MCF 10A (cell line): ENCODE measurements around the gene SCARB1. TPM values are rescaled to one million over a fixed set of nuclear protein-coding genes. Genes with fewer than 3 reads are reported as not detected.

Experiments used
- BruUV-seq: library from RNA; stranded (reverse); fragments of 400-500 nt; replicated peaks from 2 replicates; lab custom pipeline; 2021; lab: Mats Ljungman, UMichigan
- CTCF ChIA-PET: fragments of 300-600 bp; sonication (Branson Sonifier 250); formaldehyde crosslinking; extraction: SDS; loops from one replicate; lab custom pipeline; 2021; ENCODE audit warnings: antibody characterized with exemption, inconsistent platforms; lab: Yijun Ruan, JAX
- POLR2A ChIA-PET: fragments of 300-600, 350-650 bp; sonication (Branson Sonifier 250); formaldehyde crosslinking; extraction: SDS; loops from one replicate; lab custom pipeline; 2020; ENCODE audit warnings: antibody characterized with exemption, inconsistent platforms; lab: Yijun Ruan, JAX
- DNase-seq: peaks from one replicate; pipeline ENCODE4 v3.0.0-alpha.2; 2018; ENCODE audit not compliant: unreplicated experiment
- H3K27ac Mint-ChIP-seq: one replicate; pipeline ENCODE4 v1.8.0; 2022; ENCODE audit warnings: mild to moderate bottlenecking, low read depth, mixed read lengths; ENCODE audit not compliant: unreplicated experiment
- H3K27me3 Mint-ChIP-seq: one replicate; pipeline ENCODE4 v1.8.0; 2022; ENCODE audit warnings: mixed read lengths; ENCODE audit not compliant: insufficient read depth, unreplicated experiment
- H3K36me3 Mint-ChIP-seq: one replicate; pipeline ENCODE4 v1.8.0; 2022; ENCODE audit warnings: mild to moderate bottlenecking, moderate library complexity, mixed read lengths; ENCODE audit not compliant: insufficient read depth, unreplicated experiment
- H3K4me1 Mint-ChIP-seq: one replicate; pipeline ENCODE4 v1.8.0; 2022; ENCODE audit warnings: mixed read lengths; ENCODE audit not compliant: insufficient read depth, unreplicated experiment
- H3K4me3 Mint-ChIP-seq: one replicate; pipeline ENCODE4 v1.8.0; 2022; ENCODE audit warnings: mild to moderate bottlenecking, moderate library complexity, mixed read lengths; ENCODE audit not compliant: unreplicated experiment
- H3K9me3 Mint-ChIP-seq: one replicate; pipeline ENCODE4 v1.8.0; 2022; ENCODE audit warnings: mixed read lengths; ENCODE audit not compliant: unreplicated experiment
- intact Hi-C: fragments of 100-400 bp; cut with micrococcal nuclease; formaldehyde crosslinking; loops from 2 replicates; pipeline ENCODE4 v1.14.1; 2022
- total RNA-seq: library from RNA; stranded (reverse); gene quantifications from 2 replicates; pipeline ENCODE4 v1.2.3, GENCODE V29; 2022
- TF ChIP-seq, protein P1 (sequence below): fragments of 200-600 bp; IDR thresholded peaks from one replicate; pipeline ENCODE4 v1.8.0; 2022; ENCODE audit warnings: antibody characterized with exemption, mild to moderate bottlenecking; ENCODE audit not compliant: unreplicated experiment

Gene SCARB1
- total RNA-seq, 1 experiment from 2014 or later: 71.0 TPM

DNA sequence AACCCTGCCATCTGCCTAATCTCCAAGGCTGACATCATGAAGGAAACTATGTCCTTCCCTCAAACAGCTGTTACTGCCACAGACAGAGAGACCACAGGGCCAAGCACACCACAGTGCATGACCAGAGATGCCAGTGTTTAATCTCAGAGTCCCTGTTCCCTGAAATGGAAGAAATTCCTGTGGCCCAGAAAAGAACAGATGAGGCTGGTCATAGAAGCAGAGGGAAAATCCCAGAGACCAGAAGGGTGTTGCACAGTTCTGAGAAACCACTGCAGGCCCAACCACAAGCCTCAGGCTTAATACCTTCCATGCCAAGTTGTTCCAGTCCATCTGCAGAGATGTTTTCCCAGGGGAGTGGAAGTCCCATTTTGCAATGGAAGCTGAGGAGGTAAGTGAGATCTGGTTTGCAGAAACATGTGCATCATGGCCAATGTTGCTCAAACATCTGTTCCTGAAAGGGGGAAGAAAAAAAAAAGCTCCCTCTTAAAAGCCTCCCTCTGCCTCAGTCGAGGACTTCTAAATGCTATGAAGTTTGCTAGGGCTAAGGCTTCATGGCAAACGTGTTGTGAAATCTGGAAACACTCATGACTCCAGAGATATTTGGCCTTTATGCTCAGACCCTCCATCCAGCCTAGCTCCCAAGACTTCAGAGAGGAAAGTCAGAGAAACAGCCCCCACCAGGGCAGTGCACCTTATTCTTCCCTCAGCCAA is 98.6 kb downstream of the SCARB1 start:
- peak; percentile 82 for DNase-seq
- Mint-ChIP-seq H3K4me1 (peaks cover 14% of the 10 kb centered on the region), H3K27ac (peak overlapping the region; percentile 79), H3K4me3 (no peak overlapping the region), H3K9me3 (no peaks in the 10 kb centered on the region), H3K36me3 (no peaks in the 10 kb centered on the region), H3K27me3 (no peaks in the 10 kb centered on the region)
- TF ChIP-seq, protein P1, sequence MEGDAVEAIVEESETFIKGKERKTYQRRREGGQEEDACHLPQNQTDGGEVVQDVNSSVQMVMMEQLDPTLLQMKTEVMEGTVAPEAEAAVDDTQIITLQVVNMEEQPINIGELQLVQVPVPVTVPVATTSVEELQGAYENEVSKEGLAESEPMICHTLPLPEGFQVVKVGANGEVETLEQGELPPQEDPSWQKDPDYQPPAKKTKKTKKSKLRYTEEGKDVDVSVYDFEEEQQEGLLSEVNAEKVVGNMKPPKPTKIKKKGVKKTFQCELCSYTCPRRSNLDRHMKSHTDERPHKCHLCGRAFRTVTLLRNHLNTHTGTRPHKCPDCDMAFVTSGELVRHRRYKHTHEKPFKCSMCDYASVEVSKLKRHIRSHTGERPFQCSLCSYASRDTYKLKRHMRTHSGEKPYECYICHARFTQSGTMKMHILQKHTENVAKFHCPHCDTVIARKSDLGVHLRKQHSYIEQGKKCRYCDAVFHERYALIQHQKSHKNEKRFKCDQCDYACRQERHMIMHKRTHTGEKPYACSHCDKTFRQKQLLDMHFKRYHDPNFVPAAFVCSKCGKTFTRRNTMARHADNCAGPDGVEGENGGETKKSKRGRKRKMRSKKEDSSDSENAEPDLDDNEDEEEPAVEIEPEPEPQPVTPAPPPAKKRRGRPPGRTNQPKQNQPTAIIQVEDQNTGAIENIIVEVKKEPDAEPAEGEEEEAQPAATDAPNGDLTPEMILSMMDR: no peak
- POLR2A ChIA-PET: interaction anchor here (0.5 to 4.1 kb wide), 14 partner anchors 9 to 371 kb away, joined by 3 to 23 read pairs (median 4); no protein-coding TSS in a partner anchor
- no TSS peak for BruUV-seq
- CTCF ChIA-PET: interaction anchor here (0.6 to 9.3 kb wide), 29 partner anchors 9 to 968 kb away, joined by 3 to 64 read pairs (median 4); no protein-coding TSS in a partner anchor
- intact Hi-C loops: loop anchor here (5.0 to 10.0 kb wide), 3 partner anchors 83 to 380 kb away; no protein-coding TSS in a partner anchor

DNA sequence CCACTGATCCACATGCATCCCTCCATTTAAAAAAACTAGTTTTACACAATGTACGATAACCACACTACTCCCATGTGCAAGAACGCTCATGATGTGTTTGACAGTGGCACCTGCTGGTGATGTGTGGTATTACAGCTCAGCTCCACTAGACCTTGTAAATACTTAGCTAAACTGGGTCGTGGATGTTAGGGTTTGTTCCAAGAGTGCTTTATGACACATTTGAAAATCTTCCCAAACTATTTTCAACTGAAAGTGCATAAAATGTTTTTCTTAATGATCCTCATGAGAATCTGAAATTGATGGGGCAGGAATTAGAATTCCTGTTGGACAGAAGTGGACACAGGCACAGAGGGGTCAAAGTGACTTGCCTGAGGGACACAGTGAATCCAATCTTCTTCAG is 99.2 kb downstream of the SCARB1 start:
- peak; percentile 62 for DNase-seq
- H3K9me3 Mint-ChIP-seq: no peaks in the 10 kb centered on the region
- H3K4me1 Mint-ChIP-seq: peaks cover 20% of the 10 kb centered on the region
- no peak overlapping the region for H3K4me3 Mint-ChIP-seq
- peak overlapping the region; percentile 79 for H3K27ac Mint-ChIP-seq
- intact Hi-C loops: loop anchor here (5.0 to 10.0 kb wide), 2 partner anchors 82 to 380 kb away; no protein-coding TSS in a partner anchor
- TF ChIP-seq, protein P1: peak; percentile 82
- H3K36me3 Mint-ChIP-seq: no peaks in the 10 kb centered on the region
- BruUV-seq: no TSS peak
- no peaks in the 10 kb centered on the region for H3K27me3 Mint-ChIP-seq
- POLR2A ChIA-PET: interaction anchor here (0.5 to 4.1 kb wide), 11 partner anchors 9 to 371 kb away, joined by 3 to 23 read pairs (median 4); no protein-coding TSS in a partner anchor
- CTCF ChIA-PET: interaction anchor here (0.6 to 9.3 kb wide), 23 partner anchors 8 to 728 kb away, joined by 3 to 64 read pairs (median 4); no protein-coding TSS in a partner anchor

DNA sequence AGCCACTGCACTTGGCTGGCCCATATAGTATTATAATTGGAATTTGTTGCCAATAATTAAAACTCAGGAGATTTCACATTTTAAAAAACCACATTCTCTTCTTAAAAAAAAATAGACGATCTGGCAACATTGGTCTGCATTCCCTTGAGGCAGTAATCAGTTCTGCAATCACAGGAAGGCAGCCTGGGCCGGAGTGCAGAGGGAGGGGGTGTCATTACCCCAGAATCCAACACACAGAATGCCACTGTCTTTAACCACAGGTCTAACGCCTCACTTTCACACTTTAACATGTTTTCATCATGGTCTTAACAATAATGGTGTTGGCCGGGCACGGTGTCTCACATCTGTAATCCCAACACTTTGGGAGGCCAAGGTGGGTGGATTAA is 100.1 kb downstream of the SCARB1 start:
- TF ChIP-seq, protein P1: no peak
- Mint-ChIP-seq H3K27me3 (no peaks in the 10 kb centered on the region), H3K36me3 (no peaks in the 10 kb centered on the region), H3K4me3 (no peak overlapping the region), H3K27ac (peak overlapping the region; percentile 54), H3K9me3 (no peaks in the 10 kb centered on the region), H3K4me1 (peaks cover 23% of the 10 kb centered on the region)
- intact Hi-C loops: loop anchor here (5.0 to 10.0 kb wide), 2 partner anchors 81 to 379 kb away; no protein-coding TSS in a partner anchor
- no TSS peak for BruUV-seq
- ChIA-PET CTCF (interaction anchor here (0.6 to 5.0 kb wide), 16 partner anchors 7 to 800 kb away, joined by 3 to 36 read pairs (median 4); no protein-coding TSS in a partner anchor), POLR2A (interaction anchor here (0.7 to 3.3 kb wide), 3 partner anchors 8 to 16 kb away, joined by 3 to 23 read pairs (median 4); no protein-coding TSS in a partner anchor)
- no peak for DNase-seq
